ENCODE measurements around the gene DIAPH1.

Gene DIAPH1

GRCh38 chr5:141491323-141492167 lies 127.3 kb downstream of the DIAPH1 start:
- no peak for TF ChIP-seq POU2F2 (IDR thresholded peaks at IDR 0.05; ENCODE audit: low read depth, low read length)
- no peak for TF ChIP-seq TAF1 (IDR thresholded peaks at IDR 0.05; ENCODE audit: low read depth, low read length)
- TF ChIP-seq PAX5 (IDR thresholded peaks at IDR 0.05; ENCODE audit: insufficient read depth, low read length, severe bottlenecking), result no peak
- no peak for TF ChIP-seq POLR2AphosphoS5 (IDR thresholded peaks at IDR 0.05; ENCODE audit: low read depth, low read length)
- no peak for TF ChIP-seq POLR2A (IDR thresholded peaks at IDR 0.05; ENCODE audit: low read depth, low read length)
- TF ChIP-seq SPI1 (IDR thresholded peaks at IDR 0.05; ENCODE audit: low read depth, low read length), result no peak
- peak; percentile 63 for FAIRE-seq
- DNase-seq (ENCODE audit: insufficient read length, low spot score), result no peak

- DNase-seq (ENCODE audit: insufficient read length, low spot score), result no peak
- FAIRE-seq, result peak; percentile 43
- no peak for TF ChIP-seq PAX5 (IDR thresholded peaks at IDR 0.05; ENCODE audit: insufficient read depth, low read length, severe bottlenecking)
- no peak for TF ChIP-seq TAF1 (IDR thresholded peaks at IDR 0.05; ENCODE audit: low read depth, low read length)
- TF ChIP-seq SPI1 (IDR thresholded peaks at IDR 0.05; ENCODE audit: low read depth, low read length), result no peak
- TF ChIP-seq POU2F2 (IDR thresholded peaks at IDR 0.05; ENCODE audit: low read depth, low read length), result no peak
- TF ChIP-seq POLR2AphosphoS5 (IDR thresholded peaks at IDR 0.05; ENCODE audit: low read depth, low read length), result no peak
These were observed 128.0 kb downstream of the DIAPH1 start for GRCh38 chr5:141490771-141491170.

DNA sequence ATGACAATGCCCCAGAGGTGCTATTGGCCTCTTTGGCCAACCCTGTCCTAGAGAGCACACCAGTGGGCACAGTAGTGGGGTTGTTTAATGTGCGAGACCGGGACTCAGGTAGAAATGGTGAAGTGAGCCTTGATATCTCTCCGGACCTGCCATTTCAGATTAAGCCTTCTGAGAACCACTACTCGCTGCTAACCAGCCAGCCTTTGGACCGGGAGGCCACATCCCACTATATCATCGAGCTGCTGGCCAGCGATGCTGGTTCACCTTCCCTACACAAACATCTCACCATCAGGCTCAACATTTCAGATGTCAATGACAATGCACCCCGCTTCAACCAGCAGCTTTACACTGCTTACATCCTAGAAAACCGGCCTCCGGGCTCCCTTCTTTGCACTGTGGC lies 128.5 kb downstream of the DIAPH1 start:
- FAIRE-seq (peak; percentile 16), DNase-seq (ENCODE audit: insufficient read length, low spot score) (no peak)
- TF ChIP-seq SPI1 (IDR thresholded peaks at IDR 0.05; ENCODE audit: low read depth, low read length), result no peak
- TF ChIP-seq POLR2AphosphoS5 (IDR thresholded peaks at IDR 0.05; ENCODE audit: low read depth, low read length), result no peak
- no peak for TF ChIP-seq PAX5 (IDR thresholded peaks at IDR 0.05; ENCODE audit: insufficient read depth, low read length, severe bottlenecking)
- no peak for TF ChIP-seq POLR2A (IDR thresholded peaks at IDR 0.05; ENCODE audit: low read depth, low read length)
- no peak for TF ChIP-seq TAF1 (IDR thresholded peaks at IDR 0.05; ENCODE audit: low read depth, low read length)

- DNase-seq (ENCODE audit: insufficient read length, low spot score) (no peak), FAIRE-seq (no peak)
- TF ChIP-seq POLR2AphosphoS5 (IDR thresholded peaks at IDR 0.05; ENCODE audit: low read depth, low read length) (no peak), SPI1 (IDR thresholded peaks at IDR 0.05; ENCODE audit: low read depth, low read length) (no peak), POLR2A (IDR thresholded peaks at IDR 0.05; ENCODE audit: low read depth, low read length) (no peak), PAX5 (IDR thresholded peaks at IDR 0.05; ENCODE audit: insufficient read depth, low read length, severe bottlenecking) (no peak), POU2F2 (IDR thresholded peaks at IDR 0.05; ENCODE audit: low read depth, low read length) (no peak), TAF1 (IDR thresholded peaks at IDR 0.05; ENCODE audit: low read depth, low read length) (no peak)
These were observed 129.0 kb downstream of the DIAPH1 start for GRCh38 chr5:141489841-141490240.

- FAIRE-seq (no peak), DNase-seq (ENCODE audit: insufficient read length, low spot score) (no peak)
- no peak for TF ChIP-seq TAF1 (IDR thresholded peaks at IDR 0.05; ENCODE audit: low read depth, low read length)
- no peak for TF ChIP-seq PAX5 (IDR thresholded peaks at IDR 0.05; ENCODE audit: insufficient read depth, low read length, severe bottlenecking)
- no peak for TF ChIP-seq POLR2A (IDR thresholded peaks at IDR 0.05; ENCODE audit: low read depth, low read length)
- TF ChIP-seq POLR2AphosphoS5 (IDR thresholded peaks at IDR 0.05; ENCODE audit: low read depth, low read length), result no peak
- no peak for TF ChIP-seq SPI1 (IDR thresholded peaks at IDR 0.05; ENCODE audit: low read depth, low read length)
- no peak for TF ChIP-seq POU2F2 (IDR thresholded peaks at IDR 0.05; ENCODE audit: low read depth, low read length)
These were observed 129.9 kb downstream of the DIAPH1 start, which contains the start of gene PCDHGC5 for GRCh38 chr5:141488591-141489561. Gene PCDHGC5 (plus strand): TSS chr5:141489081. CDS start chr5:141489241, 160 bp downstream.

- DNase-seq (ENCODE audit: insufficient read length, low spot score) (no peak), FAIRE-seq (no peak)
- no peak for TF ChIP-seq PAX5 (IDR thresholded peaks at IDR 0.05; ENCODE audit: insufficient read depth, low read length, severe bottlenecking)
- no peak for TF ChIP-seq POLR2AphosphoS5 (IDR thresholded peaks at IDR 0.05; ENCODE audit: low read depth, low read length)
- no peak for TF ChIP-seq SPI1 (IDR thresholded peaks at IDR 0.05; ENCODE audit: low read depth, low read length)
- TF ChIP-seq POU2F2 (IDR thresholded peaks at IDR 0.05; ENCODE audit: low read depth, low read length), result no peak
- no peak for TF ChIP-seq POLR2A (IDR thresholded peaks at IDR 0.05; ENCODE audit: low read depth, low read length)
- no peak for TF ChIP-seq TAF1 (IDR thresholded peaks at IDR 0.05; ENCODE audit: low read depth, low read length)
These were observed 131.7 kb downstream of the DIAPH1 start for GRCh38 chr5:141487131-141487530.

DNA sequence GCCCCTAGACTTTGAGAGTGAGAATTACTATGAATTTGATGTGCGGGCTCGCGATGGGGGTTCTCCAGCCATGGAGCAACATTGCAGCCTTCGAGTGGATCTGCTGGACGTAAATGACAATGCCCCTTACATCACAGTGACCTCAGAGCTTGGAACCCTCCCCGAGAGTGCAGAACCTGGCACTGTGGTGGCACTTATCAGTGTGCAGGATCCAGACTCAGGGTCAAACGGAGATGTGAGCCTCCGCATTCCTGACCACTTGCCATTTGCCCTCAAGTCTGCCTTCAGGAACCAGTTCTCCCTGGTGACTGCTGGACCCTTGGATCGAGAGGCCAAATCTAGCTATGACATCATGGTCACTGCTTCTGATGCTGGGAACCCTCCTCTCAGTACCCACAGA lies 132.7 kb downstream of the DIAPH1 start:
- TF ChIP-seq TAF1 (IDR thresholded peaks at IDR 0.05; ENCODE audit: low read depth, low read length) (no peak), PAX5 (IDR thresholded peaks at IDR 0.05; ENCODE audit: insufficient read depth, low read length, severe bottlenecking) (no peak), POU2F2 (IDR thresholded peaks at IDR 0.05; ENCODE audit: low read depth, low read length) (no peak), POLR2AphosphoS5 (IDR thresholded peaks at IDR 0.05; ENCODE audit: low read depth, low read length) (no peak), SPI1 (IDR thresholded peaks at IDR 0.05; ENCODE audit: low read depth, low read length) (no peak), POLR2A (IDR thresholded peaks at IDR 0.05; ENCODE audit: low read depth, low read length) (no peak)
- FAIRE-seq, result no peak

DNA sequence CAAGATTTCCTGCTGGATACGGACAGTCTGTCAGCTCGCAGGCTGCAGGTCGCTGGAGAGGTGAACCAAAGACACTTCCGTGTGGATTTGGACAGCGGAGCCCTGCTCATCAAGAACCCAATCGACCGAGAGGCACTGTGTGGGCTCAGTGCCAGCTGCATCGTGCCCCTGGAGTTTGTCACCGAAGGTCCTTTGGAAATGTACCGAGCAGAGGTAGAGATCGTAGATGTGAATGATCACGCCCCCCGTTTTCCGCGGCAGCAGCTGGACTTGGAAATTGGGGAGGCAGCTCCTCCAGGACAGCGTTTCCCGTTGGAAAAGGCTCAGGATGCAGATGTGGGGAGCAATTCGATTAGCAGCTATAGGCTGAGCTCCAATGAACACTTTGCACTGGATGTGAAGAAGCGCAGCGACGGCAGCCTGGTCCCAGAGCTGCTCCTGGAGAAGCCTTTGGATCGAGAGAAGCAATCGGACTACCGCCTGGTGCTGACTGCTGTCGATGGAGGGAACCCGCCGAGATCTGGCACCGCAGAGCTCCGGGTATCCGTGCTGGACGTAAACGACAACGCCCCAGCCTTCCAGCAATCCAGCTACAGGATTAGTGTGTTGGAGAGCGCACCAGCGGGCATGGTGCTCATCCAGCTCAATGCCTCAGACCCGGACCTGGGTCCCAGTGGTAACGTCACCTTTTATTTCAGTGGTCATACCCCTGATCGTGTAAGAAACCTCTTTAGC lies 133.3 kb downstream of the DIAPH1 start:
- TF ChIP-seq SPI1 (IDR thresholded peaks at IDR 0.05; ENCODE audit: low read depth, low read length), result no peak
- TF ChIP-seq TAF1 (IDR thresholded peaks at IDR 0.05; ENCODE audit: low read depth, low read length), result no peak
- no peak for TF ChIP-seq POLR2AphosphoS5 (IDR thresholded peaks at IDR 0.05; ENCODE audit: low read depth, low read length)
- no peak for TF ChIP-seq POU2F2 (IDR thresholded peaks at IDR 0.05; ENCODE audit: low read depth, low read length)
- TF ChIP-seq PAX5 (IDR thresholded peaks at IDR 0.05; ENCODE audit: insufficient read depth, low read length, severe bottlenecking), result no peak
- FAIRE-seq, result peak; percentile 50
- DNase-seq (ENCODE audit: insufficient read length, low spot score), result no peak

More for the DNA sequence above, 132.7 kb downstream of the DIAPH1 start:
- DNase-seq (ENCODE audit: insufficient read length, low spot score), result no peak

Measured in GM12891 (cell line).